H9 (cell line): ENCODE results near the gene ASTN2. TPM values are rescaled to one million over a fixed set of nuclear protein-coding genes. Genes with fewer than 3 reads are reported as not detected.

Experiments
- DNase-seq: peaks from one replicate; pipeline ENCODE4 v3.0.0-alpha.2; 2017
- H2AFZ ChIP-seq: one replicate; pipeline ENCODE4 v1.6.1; 2013; ENCODE audit warnings: mild to moderate bottlenecking, low read length, control low read depth, moderate library complexity
- H2AK5ac ChIP-seq: 2 replicates; pipeline ENCODE4 v1.6.1; 2013; ENCODE audit warnings: low read length, control low read depth, mixed read lengths; ENCODE audit not compliant: insufficient read length
- H2BK120ac ChIP-seq: one replicate; pipeline ENCODE4 v1.6.1; 2013; ENCODE audit warnings: low read depth, mild to moderate bottlenecking, low read length, control low read depth, inconsistent platforms; ENCODE audit not compliant: poor library complexity, severe bottlenecking
- H2BK12ac ChIP-seq: 2 replicates; pipeline ENCODE4 v1.6.1; 2013; ENCODE audit warnings: low read length, control low read depth, mixed read lengths, low read depth; ENCODE audit not compliant: insufficient read length
- H2BK15ac ChIP-seq: 2 replicates; pipeline ENCODE4 v1.6.1; 2013; ENCODE audit warnings: low read depth, low read length, control low read depth
- H2BK20ac ChIP-seq: one replicate; pipeline ENCODE4 v1.6.1; 2013; ENCODE audit warnings: low read depth, mild to moderate bottlenecking, low read length, control low read depth, inconsistent platforms; ENCODE audit not compliant: poor library complexity, severe bottlenecking
- H2BK5ac ChIP-seq: 2 replicates; pipeline ENCODE4 v1.6.1; 2013; ENCODE audit warnings: low read length, control low read depth, mixed read lengths; ENCODE audit not compliant: insufficient read length
- H3K14ac ChIP-seq: 2 replicates; pipeline ENCODE4 v1.6.1; 2013; ENCODE audit warnings: low read length, control low read depth; ENCODE audit not compliant: insufficient read depth
- H3K18ac ChIP-seq: 2 replicates; pipeline ENCODE4 v1.6.1; 2013; ENCODE audit warnings: low read depth, mild to moderate bottlenecking, mixed read lengths, low read length, control low read depth; ENCODE audit not compliant: insufficient read length
- H3K23ac ChIP-seq: 2 replicates; pipeline ENCODE4 v1.6.1; 2013; ENCODE audit warnings: low read length, control low read depth, mixed read lengths, low read depth; ENCODE audit not compliant: insufficient read length
- H3K23me2 ChIP-seq: 2 replicates; pipeline ENCODE4 v1.6.1; 2013; ENCODE audit warnings: low read depth, mild to moderate bottlenecking, mixed read lengths, low read length, control low read depth; ENCODE audit not compliant: insufficient read length, poor library complexity, severe bottlenecking
- H3K27ac ChIP-seq: 2 replicates; pipeline ENCODE4 v1.5.1; 2013; ENCODE audit warnings: low read length, control low read depth, mixed read lengths, low read depth; ENCODE audit not compliant: insufficient read length
- H3K27me3 ChIP-seq: 2 replicates; pipeline ENCODE4 v1.6.1; 2013; ENCODE audit warnings: low read length, control low read depth, inconsistent platforms; ENCODE audit not compliant: insufficient read depth
- H3K4ac ChIP-seq: 2 replicates; pipeline ENCODE4 v1.6.1; 2013; ENCODE audit warnings: low read depth, mild to moderate bottlenecking, control low read depth, inconsistent platforms, low read length, moderate library complexity
- H3K4me1 ChIP-seq: 2 replicates; pipeline ENCODE4 v1.6.1; 2013; ENCODE audit warnings: low read length, control low read depth, inconsistent platforms; ENCODE audit not compliant: insufficient read depth
- H3K4me2 ChIP-seq: 2 replicates; pipeline ENCODE4 v1.6.1; 2013; ENCODE audit warnings: low read length, control low read depth, mixed read lengths; ENCODE audit not compliant: insufficient read length, insufficient read depth
- H3K56ac ChIP-seq: 2 replicates; pipeline ENCODE4 v1.6.1; 2013; ENCODE audit warnings: low read depth, mild to moderate bottlenecking, mixed read lengths, low read length, control low read depth; ENCODE audit not compliant: insufficient read length
- H3K79me1 ChIP-seq: 2 replicates; pipeline ENCODE4 v1.6.1; 2013; ENCODE audit warnings: low read depth, mild to moderate bottlenecking, moderate library complexity, low read length, control low read depth, inconsistent platforms; ENCODE audit not compliant: insufficient read depth, poor library complexity, severe bottlenecking
- H3K79me2 ChIP-seq: 2 replicates; pipeline ENCODE4 v1.6.1; 2013; ENCODE audit warnings: low read length, control low read depth, inconsistent platforms; ENCODE audit not compliant: insufficient read depth
- H3K9ac ChIP-seq: 2 replicates; pipeline ENCODE4 v1.6.1; 2013; ENCODE audit warnings: low read length, control low read depth, mixed read lengths; ENCODE audit not compliant: insufficient read length; ENCODE audit errors: extremely low read depth
- H3K9me3 ChIP-seq: one replicate; pipeline ENCODE4 v1.6.1; 2013; ENCODE audit warnings: low read depth, low read length, inconsistent platforms; ENCODE audit not compliant: control insufficient read depth
- H3T11ph ChIP-seq: one replicate; pipeline ENCODE4 v1.6.1; 2013; ENCODE audit warnings: mild to moderate bottlenecking, low read length, control low read depth, inconsistent platforms
- H4K20me1 ChIP-seq: one replicate; pipeline ENCODE4 v1.6.1; 2013; ENCODE audit not compliant: control insufficient read depth, insufficient read length, insufficient read depth
- H4K5ac ChIP-seq: 2 replicates; pipeline ENCODE4 v1.6.1; 2013; ENCODE audit warnings: low read depth, mild to moderate bottlenecking, mixed read lengths, low read length, control low read depth; ENCODE audit not compliant: insufficient read length
- H4K8ac ChIP-seq: replicated peaks from 2 replicates; pipeline ENCODE4 v1.6.1; 2013; ENCODE audit warnings: low read length, control low read depth, mixed read lengths, low read depth; ENCODE audit not compliant: insufficient read length
- H4K91ac ChIP-seq: 2 replicates; pipeline ENCODE4 v1.6.1; 2013; ENCODE audit warnings: low read depth, mild to moderate bottlenecking, moderate library complexity, mixed read lengths, low read length, control low read depth; ENCODE audit not compliant: insufficient read length
- H3K27ac Mint-ChIP-seq, 3 experiments: 2 replicates in 2 of 3; 3 replicates in 1 of 3; pipeline ENCODE4 v1.8.0; 2020 to 2021; ENCODE audit warnings: mixed read lengths in 3 of 3, mild to moderate bottlenecking in 1 of 3, moderate library complexity in 1 of 3
- H3K27me3 Mint-ChIP-seq: 2 replicates; pipeline ENCODE4 v1.8.0; 2021; ENCODE audit warnings: low read depth, mild to moderate bottlenecking, moderate library complexity, mixed read lengths
- H3K36me3 Mint-ChIP-seq, 3 experiments: 2 replicates in 2 of 3; 3 replicates in 1 of 3; pipeline ENCODE4 v1.8.0; 2020 to 2021; ENCODE audit warnings: low read depth in 3 of 3, mixed read lengths in 3 of 3; ENCODE audit not compliant: insufficient read depth in 1 of 3
- H3K4me1 Mint-ChIP-seq, 2 experiments: 2 replicates each; pipeline ENCODE4 v1.8.0; 2020; ENCODE audit warnings: mixed read lengths in 2 of 2
- H3K4me3 Mint-ChIP-seq, 2 experiments: 2 replicates in 1 of 2; 3 replicates in 1 of 2; pipeline ENCODE4 v1.8.0; 2020 to 2021; ENCODE audit warnings: mild to moderate bottlenecking in 2 of 2, mixed read lengths in 2 of 2, moderate library complexity in 1 of 2
- H3K9me3 Mint-ChIP-seq, 2 experiments: 2 replicates in 1 of 2; 3 replicates in 1 of 2; pipeline ENCODE4 v1.8.0; 2020; ENCODE audit warnings: mild to moderate bottlenecking in 2 of 2, mixed read lengths in 2 of 2, moderate library complexity in 1 of 2
- CTCF ChIP-seq: fragments of 200-600 bp; sonication (generic); conservative IDR thresholded peaks from 3 replicates; pipeline ENCODE4 v1.8.0; 2021; ENCODE audit warnings: antibody characterized with exemption, mild to moderate bottlenecking
- WGBS: extraction: QIAGEN DNeasy Blood & Tissue Kit; methylation state at CpG from one replicate; pipeline ENCODE4 v1.1.7; 2013; ENCODE audit warnings: missing lambda C conversion rate, low lambda C conversion rate, mixed read lengths; ENCODE audit not compliant: insufficient read length; ENCODE audit errors: extremely low coverage; 5-methylcytosine and 5-hydroxymethylcytosine counted together
- total RNA-seq: library from RNA; stranded (reverse); gene quantifications from 2 replicates; pipeline ENCODE4 v1.2.1, GENCODE V29; 2021

The ASTN2 gene
- total RNA-seq, 1 experiment from 2014 or later: 9.7 TPM

DNA sequence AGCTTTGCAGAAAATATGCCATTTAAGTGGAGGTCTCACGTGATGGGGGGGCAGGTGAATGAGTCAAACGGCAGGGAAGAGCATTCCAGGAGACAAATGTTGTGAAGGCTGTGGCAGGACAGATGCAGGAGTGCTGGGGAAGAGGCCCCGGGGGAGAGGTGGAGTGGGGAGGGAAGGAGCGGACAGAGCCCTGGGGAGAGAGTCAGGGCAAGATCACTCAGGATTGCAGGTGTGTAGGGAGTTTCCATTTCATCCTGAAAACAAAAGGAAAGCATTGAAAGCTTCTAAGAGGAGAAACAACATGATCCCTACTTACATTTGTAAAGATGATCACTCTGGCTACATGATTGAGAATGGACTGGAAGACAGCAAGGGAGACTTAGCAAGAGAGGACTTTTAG is 323.3 kb downstream of the ASTN2 start:
- TF ChIP-seq CTCF: no peak

More for the DNA sequence above, 323.3 kb downstream of the ASTN2 start:
- no peak overlapping the region for H2AFZ ChIP-seq
- H4K20me1 ChIP-seq: no peaks in the 10 kb centered on the region
- no peak overlapping the region for H2BK120ac ChIP-seq
- H3K27ac Mint-ChIP-seq: peak overlapping the region; percentile 3 to 93 (median 90); a peak in 5 of 7 replicates
- no peak overlapping the region for H4K91ac ChIP-seq
- no peak overlapping the region; a peak in 1 of 5 replicates for H3K4me3 Mint-ChIP-seq
- peak; percentile 43 for DNase-seq
- H3K23me2 ChIP-seq: no peaks in the 10 kb centered on the region
- no peak overlapping the region for H3K14ac ChIP-seq
- no peak overlapping the region for H2BK20ac ChIP-seq
- H3K18ac ChIP-seq: no peak overlapping the region
- no peaks in the 10 kb centered on the region for H3K27me3 ChIP-seq
- no peaks in the 10 kb centered on the region for H3K27me3 Mint-ChIP-seq
- no peak overlapping the region for H2AK5ac ChIP-seq
- H3K4me2 ChIP-seq: no peak overlapping the region
- no peak overlapping the region for H3K23ac ChIP-seq
- WGBS: no CpG with 5 or more reads among the region's 4 CpGs
- no peaks in the 10 kb centered on the region for H3K9me3 ChIP-seq
- no peak overlapping the region for H3K4ac ChIP-seq
- H3T11ph ChIP-seq: no peak overlapping the region
- H2BK15ac ChIP-seq: no peak overlapping the region
- H3K27ac ChIP-seq: no peak overlapping the region
- no peaks in the 10 kb centered on the region for H3K9me3 Mint-ChIP-seq
- no peaks in the 10 kb centered on the region for H3K36me3 Mint-ChIP-seq
- no peak overlapping the region for H4K5ac ChIP-seq
- H2BK5ac ChIP-seq: no peak overlapping the region
- peaks cover 40 to 45% of the 10 kb centered on the region in 2 experiments for H3K4me1 Mint-ChIP-seq
- H3K79me1 ChIP-seq: no peaks in the 10 kb centered on the region
- H4K8ac ChIP-seq: no peak overlapping the region
- no peaks in the 10 kb centered on the region for H3K79me2 ChIP-seq
- peaks cover 17% of the 10 kb centered on the region for H3K4me1 ChIP-seq
- H3K9ac ChIP-seq: no peak overlapping the region
- H2BK12ac ChIP-seq: no peak overlapping the region
- H3K56ac ChIP-seq: no peak overlapping the region
